Stimulated activated CD4-positive, alpha-beta T cell treated with anti-CD3 and anti-CD28 coated beads, Interleukin-2, amount 100 ng/mL, for 4 hours (primary cell): ENCODE data around the gene SLC16A11.
"Not testable (repeated sequence)": the region's sequence is repeated elsewhere in the genome, so short reads cannot be mapped to it uniquely, and the experiment has no call there.

Source experiments
- DNase-seq: peaks from one replicate; pipeline ENCODE4 v3.0.0-alpha.2; 2020; ENCODE audit warnings: low read depth

SLC16A11 gene

DNA sequence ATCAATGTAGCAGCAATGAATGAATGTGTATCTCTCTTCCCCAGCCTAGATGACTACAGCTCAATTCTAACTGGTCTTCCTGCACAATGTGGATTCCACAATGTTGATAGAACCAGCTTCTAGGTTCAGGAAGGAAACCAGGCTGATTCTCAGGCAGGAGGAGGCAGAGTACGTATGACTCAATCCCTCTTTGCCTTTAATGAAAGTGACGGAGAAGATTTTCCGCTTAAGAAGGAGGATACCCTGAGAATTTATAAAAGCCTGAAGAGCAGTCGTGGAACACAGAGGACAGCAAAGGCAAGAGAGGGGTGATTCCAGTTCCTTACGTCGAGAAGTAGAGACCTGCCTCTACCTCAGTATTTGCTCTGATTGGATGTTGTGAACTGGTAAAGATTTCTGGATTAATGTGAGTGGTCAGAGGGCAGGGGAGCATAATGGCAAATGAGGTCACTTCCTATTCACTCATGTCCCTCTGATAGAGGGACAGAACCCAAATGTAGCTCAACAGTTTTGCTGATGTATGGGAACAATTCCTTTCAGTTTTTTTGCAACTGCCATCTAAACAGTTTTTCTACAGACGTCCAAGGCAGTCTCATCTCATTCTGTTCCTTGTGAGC is 15.0 kb upstream of the SLC16A11 start:
- DNase-seq, result no peak

DNA sequence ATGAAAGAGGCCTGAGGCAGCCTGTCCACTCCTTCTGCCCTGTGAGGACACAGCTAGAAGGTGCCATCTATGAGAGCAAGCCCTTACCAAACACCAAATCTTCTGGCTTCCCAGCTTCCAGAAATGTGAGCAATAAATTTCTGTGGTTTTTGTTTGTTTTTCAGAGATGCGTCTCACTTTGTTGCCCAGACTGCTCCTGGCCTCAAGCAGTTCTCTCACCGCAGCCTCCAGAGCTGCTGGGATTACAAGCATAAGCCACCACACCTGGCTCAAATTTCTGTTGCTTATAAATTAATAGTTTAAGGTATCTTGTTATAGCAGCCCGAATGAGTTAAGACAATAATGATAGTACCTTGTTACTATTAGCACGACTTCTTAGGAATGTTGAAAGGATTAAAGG is 12.5 kb upstream of the SLC16A11 start:
- no peak for DNase-seq

DNA sequence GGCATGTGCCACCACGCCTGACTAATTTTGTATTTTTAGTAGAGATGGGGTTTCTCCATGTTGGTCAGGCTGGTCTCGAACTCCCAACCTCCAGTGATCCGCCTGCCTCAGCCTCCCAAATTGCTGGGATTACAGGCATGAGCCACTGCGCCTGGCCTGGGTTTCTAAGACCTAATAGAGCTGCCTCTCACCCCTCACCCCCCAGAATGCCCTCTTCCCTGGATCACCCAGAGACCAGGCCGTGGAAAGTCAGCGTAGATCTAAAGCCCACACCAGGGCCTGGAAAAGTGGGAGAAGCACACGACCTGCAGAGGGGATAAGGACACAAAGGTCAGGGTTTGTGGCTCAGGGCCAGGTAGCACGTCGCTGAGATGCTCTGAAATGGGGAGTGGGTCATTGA is 6.7 kb upstream of the SLC16A11 start:
- not testable (repeated sequence) for DNase-seq

DNA sequence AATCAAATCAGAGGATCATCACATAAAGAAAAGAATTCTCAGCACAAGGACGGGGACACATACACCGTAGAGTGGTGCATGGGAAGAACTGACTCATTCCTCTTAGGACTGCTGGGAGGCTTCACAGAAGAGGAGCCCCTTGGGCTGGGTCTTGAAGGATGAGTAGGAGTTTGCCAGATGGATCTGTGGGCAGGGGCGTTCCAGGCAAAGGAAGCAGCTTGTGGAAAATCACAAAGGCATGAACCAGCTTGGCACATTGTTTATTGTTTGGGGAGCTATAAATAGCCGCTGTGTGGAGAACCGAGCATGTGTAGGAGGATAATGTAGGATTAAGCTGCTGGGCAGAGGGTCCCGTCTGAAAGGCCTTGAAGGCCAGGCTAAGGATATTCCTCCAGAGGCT is 5.1 kb upstream of the SLC16A11 start:
- DNase-seq, result no peak

DNA sequence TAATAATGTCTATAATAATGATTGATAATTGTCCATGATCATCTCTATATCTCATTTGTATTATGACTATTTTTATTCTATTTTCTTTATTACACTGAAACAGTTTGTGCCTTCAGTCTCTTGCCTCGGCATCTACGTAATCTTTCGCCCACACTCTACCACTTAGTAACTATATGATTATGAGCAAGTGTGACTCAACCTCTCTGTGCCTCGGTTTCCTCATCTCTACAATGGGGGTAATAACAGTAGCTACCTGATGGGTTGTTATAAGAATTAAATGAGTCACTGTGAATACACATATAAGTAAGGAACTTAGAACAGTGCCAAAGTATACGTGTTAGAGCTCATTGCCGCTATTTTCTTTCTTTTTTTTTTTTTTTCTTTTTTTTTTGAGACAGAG is 3.7 kb upstream of the SLC16A11 start:
- DNase-seq, result no peak

DNA sequence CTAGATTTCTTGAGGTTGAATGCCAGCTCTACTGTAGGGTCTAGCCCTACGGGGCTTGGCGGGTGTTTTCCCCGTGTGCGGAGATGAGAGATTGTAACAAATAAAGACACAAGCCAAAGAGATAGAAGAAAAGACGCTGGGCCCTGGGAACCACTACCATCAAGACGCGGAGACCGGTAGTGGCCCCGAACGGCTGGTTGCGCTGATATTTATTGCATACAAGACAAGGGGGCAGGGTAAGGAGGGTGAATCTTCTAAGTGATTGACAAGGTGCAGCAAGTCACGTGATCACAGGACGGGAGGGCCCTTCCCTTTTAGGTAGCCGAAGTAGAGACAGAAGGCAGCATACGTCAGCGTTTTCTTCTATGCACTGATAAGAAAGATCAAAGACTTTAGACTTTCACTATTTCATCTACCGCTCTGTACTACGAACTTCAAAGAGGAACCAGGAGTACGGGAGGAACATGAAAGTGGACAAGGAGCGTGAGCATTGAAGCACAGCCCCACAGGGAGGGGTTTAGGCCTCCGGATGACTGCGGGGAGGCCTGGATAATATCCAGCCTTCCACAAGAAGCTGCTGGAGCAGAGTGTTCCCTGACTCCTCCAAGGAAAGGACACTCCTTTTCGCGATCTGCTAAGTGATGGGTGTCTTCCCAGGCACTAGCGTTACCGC is 3.0 kb upstream of the SLC16A11 start:
- DNase-seq, result peak; percentile 71

DNA sequence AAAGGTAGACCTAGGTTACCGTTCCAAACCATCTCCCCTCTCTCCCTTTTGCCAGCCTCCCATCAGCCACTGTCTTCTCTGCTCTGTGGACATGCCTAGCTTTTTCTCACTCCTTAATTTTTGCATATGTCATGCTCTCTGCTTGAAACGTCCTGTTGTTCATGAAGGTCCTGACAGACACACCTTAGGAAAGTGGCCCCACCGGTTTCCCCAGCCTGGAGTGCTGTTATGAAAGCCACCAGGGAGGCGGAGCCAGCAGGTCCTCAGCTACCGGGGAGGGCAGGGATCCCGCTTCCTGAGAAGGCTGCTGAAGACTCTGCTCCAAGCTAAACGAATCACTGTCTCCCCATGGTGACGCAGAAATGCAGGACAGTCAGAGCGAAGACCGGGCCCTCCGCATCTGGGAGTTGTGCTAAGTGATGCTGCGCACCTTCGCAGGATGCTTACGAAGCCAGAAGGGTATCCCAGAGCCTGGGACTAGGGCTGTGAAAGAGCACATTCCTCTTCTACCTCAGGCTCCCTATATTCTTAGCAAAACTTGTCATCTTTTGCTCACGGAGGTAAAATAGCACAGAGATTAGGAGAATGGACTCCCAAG is 2.3 kb upstream of the SLC16A11 start:
- no peak for DNase-seq

DNA sequence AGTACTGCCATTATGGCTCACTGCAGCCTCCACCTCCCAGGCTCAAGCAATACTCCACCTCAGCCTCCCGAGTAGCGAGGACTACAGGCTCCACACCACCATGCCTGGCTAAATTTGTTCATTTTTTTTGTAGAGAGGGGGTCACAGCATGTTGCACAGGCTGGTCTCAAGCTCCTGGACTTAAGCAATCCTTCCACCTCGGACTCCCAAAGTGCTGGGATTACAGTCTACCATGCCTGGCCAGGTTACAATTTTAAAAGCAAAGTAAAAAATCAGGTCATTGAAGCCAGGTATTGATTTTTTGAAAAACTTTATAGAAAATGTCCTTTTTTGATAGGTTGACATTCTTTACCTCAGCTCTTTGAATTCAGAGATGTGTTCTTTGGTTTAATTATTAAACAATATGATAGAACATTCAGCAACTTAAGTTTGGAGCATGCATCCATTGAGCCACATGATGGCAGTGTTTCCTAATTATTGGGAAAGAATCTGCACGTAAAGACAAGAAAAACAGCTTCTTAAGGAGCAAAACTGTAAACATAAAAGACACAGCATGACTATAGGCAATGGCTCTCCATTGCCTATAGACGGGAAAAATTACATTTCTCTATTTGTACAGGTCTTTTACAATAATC is 1.7 kb upstream of the SLC16A11 start:
- DNase-seq, result no peak

DNA sequence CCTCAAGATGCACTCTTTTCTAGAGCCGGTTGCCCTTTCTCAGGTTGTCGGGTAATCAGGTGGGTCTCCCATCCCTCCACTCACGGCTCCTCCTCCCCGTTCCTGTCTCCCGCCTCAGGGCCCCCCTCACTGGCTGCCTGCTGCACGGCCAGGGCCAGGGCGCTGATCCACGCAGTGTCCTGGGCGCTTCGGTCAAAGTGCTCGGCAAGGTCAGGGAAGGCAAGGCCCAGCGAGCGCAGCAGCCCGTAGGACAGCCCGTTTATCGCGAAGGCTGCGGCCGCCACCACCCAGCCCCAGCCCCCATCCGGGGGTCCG is 753 bp downstream of the SLC16A11 start:
- no peak for DNase-seq

DNA sequence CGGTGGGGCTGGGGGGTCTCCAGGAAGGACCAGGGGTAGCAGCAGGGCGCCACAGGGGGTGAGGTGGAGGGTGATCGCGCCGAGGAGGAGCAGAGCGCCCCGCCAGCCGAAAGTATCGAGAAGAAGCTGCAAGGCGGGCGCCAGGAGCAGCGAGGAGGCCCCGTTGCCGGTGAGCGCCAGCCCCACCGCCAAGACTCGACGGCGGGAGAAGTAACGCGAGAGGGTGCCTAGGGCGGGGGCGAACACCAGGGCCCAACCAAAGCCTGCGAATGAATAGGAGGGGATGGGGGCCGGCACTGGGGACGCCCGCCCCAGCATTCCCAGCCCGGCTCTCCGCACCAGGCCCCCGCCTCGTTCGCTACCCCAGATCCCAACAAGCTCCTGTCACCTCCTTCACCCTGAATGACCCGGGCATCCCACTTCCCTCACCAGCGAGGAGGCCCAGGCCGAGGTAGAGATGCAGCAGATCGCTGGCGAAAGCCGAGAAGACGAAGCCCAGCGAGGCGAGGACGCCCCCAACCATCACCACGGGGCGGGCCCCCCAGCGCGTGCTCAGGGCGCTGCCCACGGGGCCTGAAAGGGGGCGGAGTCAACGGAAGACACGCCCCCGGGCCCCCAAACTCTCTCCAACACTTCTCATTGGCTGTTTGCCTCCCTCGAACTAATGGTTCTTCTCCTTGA is 1.3 kb downstream of the SLC16A11 start:
- DNase-seq, result no peak

DNA sequence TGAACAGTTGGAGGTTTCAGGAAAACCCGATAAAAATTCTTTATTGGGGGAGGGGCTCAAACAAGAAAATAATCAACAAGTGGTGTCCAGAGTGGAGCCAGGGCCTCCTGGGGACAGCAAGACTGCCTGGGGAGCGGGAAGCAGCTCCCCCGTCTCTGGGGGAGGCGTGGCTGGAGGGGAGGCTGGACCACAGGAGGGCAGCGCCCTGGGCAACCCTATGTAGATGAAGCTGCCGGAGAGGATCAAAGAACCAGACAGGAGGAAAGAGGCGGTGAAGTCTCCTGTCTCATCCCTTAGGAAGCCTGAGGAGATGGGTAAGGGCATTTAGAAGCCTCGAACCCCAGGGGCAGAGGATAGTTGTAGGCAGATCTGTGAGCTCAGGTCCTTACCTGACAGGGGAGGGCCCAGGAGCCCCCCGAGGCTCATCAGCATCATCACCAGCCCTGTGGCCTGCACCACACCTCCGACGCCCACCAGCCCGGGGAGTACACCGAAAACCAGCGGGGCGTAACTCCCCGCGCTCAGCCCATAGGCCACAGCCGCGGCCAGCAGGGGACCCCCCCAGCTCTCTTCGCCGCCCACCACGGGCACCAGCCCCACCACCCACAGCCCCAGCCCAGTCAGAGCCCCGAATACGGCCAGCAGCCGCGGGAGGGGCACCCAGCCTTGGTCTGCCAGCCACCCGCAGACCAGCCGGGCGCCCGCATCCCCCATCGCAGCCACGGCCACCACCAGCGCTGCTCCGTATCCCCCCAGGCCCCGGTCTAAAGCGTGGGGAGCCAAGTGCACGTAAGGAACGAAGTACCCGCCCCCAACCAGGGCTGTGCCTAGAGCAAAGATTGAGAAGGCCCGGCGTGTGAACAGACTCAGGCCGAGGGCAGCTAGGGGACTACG is 2.0 kb downstream of the SLC16A11 start:
- no peak for DNase-seq

DNA sequence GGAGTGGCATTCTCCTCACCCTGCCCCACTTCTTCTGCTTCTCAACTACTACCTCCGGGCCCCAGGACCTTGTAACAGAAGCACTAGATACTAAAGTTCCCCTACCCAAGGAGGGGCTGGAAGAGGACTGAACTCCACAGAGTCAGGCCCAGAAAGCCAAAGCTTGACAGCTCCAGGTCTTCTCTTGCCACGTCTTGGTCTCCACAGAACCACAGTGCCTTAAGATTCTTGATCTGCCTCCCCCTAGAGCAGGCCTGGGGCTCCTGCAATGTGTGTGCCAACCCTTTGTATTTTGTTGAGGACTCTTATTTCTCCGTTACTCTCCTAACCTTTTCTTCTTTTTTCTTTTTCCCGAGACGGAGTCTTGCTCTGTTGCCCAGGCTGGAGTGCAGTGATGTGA is 4.1 kb downstream of the SLC16A11 start:
- no peak for DNase-seq

DNA sequence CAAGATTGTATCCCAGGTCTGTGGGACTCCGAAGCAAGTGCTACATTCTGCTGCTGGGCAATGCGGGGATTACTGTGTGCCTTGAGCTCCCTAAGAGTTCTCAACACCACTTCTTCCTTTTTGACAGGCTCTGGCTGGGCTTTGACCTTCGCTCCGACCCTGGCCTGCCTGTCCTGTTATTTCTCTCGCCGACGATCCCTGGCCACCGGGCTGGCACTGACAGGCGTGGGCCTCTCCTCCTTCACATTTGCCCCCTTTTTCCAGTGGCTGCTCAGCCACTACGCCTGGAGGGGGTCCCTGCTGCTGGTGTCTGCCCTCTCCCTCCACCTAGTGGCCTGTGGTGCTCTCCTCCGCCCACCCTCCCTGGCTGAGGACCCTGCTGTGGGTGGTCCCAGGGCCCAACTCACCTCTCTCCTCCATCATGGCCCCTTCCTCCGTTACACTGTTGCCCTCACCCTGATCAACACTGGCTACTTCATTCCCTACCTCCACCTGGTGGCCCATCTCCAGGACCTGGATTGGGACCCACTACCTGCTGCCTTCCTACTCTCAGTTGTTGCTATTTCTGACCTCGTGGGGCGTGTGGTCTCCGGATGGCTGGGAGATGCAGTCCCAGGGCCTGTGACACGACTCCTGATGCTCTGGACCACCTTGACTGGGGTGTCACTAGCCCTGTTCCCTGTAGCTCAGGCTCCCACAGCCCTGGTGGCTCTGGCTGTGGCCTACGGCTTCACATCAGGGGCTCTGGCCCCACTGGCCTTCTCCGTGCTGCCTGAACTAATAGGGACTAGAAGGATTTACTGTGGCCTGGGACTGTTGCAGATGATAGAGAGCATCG is 5.6 kb downstream of the SLC16A11 start:
- no peak for DNase-seq

DNA sequence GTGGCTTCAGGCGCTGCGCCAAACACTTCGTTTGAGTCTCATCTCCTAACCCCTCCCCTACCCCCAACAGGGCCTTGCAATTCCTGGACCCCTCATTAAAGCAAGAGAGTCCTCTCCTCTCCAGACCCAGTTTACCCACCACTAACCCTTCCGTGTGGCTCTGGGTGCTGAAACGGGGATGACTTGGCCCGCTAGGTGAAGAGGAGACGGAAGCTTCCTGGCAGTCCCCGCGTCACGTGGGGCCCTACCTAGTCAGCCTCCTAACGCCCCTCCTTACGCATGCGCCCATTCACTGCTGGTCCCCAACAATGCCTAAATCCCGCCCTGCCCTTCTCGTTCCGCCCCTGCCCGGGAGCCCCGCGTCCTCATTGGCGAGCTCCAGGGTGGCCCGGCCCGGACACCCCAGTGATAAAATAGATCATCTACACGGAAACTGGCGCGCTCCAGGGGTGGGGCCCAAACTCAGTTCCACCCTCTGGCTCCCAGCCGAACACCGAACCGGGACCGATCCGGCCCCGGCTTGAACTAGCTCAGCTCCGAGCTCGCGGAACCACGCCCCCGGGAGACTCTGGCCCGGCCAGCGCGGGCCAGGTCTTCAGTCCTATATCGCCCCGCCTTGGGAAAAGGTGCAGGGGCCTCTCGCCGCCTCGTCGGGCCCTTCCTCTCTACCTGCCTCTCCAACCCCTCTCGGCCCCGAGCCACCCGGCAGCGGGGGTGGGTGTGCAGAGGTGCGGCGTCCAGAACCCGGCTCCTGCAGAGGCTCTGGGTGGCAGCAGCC is 8.1 kb downstream of the SLC16A11 start, which contains the start of gene SLC16A13:
SLC16A13 (plus strand) TSS at position 425 of the 778 bp plus-strand sequence. CDS start 368 bp downstream, outside the sequence.
- DNase-seq, result peak; percentile 97

DNA sequence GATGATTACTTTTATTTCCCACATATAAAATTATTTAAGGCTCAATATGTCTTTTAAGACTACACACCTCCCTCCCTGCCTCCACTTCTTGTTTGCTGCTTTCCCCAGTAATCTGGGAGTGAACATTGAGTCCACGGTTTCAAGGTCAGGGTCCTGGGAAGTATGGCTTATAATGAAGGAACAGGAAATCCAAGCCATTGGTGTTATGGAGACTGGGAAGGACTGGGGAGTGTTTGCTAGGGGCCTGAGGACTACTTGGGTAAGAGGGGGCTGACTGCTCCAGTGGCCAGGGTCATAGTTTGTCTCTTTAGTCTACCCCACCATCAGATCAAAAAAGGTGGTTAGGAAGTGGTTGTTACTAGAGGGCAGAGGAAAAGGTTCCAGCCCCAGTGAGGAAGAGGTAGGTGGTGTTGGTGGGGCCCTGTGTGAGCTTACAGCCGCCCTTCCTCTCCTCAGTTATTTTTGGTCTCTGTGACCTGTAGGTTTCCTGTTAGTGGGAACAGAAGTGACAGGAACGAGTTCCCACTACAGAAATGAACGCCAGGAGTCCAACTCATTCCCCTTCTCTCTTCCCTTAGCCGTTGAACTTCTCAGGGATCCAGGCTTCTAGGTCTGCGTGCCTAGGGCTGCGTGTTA is 8.8 kb downstream of the SLC16A11 start:
- no peak for DNase-seq

DNA sequence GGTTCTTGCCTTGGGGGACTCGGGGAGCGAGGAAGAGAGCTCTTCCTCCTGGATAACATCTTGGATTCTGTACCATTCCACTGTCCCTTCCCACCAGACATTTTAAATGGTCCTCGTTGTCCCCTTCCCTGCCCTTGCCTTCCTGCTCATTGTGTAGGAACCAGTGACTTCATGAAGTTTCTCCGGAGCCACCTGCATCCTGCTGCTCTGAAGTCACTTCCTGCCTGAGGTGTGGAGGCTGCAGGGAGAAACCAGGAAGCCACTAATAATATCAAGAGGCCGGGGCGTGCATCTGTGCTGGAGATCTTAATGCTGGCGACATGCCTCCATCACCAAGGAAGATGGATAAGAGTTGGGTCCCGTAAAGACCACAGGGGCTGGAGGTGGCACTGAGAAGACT is 14.2 kb downstream of the SLC16A11 start:
- DNase-seq, result peak; percentile 57

DNA sequence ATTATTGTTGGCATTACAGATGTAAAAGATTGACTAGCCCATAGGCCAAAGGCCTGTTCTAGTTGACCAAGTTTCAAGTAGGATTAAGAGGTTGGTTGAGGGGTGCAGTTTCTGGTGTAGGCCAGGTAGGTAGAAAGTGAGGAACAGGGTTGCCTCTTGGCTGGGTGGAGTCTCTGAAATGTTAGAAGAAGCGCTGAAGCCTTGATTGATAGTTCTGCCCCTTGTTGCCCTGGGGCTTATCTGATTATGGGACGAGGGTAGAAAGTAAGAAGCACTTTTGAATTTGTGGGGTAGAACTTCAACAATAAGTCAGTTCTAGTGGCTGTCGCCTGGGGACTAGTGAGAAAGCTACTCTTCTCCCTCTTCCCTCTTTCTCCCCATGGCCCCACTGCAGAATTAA is 14.8 kb downstream of the SLC16A11 start:
- DNase-seq, result no peak

DNA sequence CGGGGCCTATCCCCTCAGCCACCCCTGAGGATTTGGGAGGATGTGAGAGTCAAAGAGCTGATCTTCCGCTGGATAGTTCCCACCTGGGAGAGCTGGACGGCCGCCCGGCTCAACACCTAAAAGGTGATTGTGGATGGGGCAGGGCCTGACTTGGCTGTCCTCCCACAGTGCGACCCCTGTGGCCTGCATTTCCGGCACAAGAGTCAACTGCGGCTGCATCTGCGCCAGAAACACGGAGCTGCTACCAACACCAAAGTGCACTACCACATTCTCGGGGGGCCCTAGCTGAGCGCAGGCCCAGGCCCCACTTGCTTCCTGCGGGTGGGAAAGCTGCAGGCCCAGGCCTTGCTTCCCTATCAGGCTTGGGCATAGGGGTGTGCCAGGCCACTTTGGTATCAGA is 16.6 kb downstream of the SLC16A11 start:
- no peak for DNase-seq

DNA sequence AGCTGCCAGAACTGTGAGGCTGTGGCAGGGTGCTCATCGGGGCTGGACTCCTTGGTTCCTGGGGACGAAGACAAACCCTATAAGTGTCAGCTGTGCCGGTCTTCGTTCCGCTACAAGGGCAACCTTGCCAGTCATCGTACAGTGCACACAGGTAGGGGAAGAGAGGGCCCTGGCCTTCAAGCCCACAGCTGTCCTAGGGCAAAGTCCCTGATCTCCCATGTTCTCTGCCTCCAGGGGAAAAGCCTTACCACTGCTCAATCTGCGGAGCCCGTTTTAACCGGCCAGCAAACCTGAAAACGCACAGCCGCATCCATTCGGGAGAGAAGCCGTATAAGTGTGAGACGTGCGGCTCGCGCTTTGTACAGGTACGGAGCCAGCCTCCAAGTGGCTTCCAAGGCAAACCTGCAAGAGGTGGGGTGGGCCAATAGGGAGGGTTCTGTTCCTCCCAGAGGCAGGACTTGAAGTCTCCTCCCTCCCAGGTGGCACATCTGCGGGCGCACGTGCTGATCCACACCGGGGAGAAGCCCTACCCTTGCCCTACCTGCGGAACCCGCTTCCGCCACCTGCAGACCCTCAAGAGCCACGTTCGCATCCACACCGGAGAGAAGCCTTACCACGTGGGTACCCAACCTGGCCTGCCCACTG is 17.3 kb downstream of the SLC16A11 start:
- DNase-seq, result no peak
